Activated CD4-positive, alpha-beta T cell treated with anti-CD3 and anti-CD28 coated beads, Interleukin-2, amount 50 U/mL, for 1 hour (primary cell): ENCODE data around the gene KIF7.
"Not testable (repeated sequence)": the region's sequence is repeated elsewhere in the genome, so short reads cannot be mapped to it uniquely, and the experiment has no call there.

ENCODE experiments used
- DNase-seq: peaks from one replicate; pipeline ENCODE4 v3.0.0-alpha.2; 2020

Gene KIF7

GRCh38 chr15:89599021-89599420 is 56.2 kb downstream of the KIF7 start:
- DNase-seq: no peak

GRCh38 chr15:89593018-89593417 is 62.2 kb downstream of the KIF7 start:
- DNase-seq: no peak

- DNase-seq: no peak
Measured at GRCh38 chr15:89591834-89592233, 63.4 kb downstream of the KIF7 start.

GRCh38 chr15:89587955-89588354 is 67.3 kb downstream of the KIF7 start:
- no peak for DNase-seq

GRCh38 chr15:89586651-89587050 is 68.6 kb downstream of the KIF7 start:
- DNase-seq: no peak

GRCh38 chr15:89580747-89581146 is 74.5 kb downstream of the KIF7 start:
- DNase-seq: not testable (repeated sequence)

GRCh38 chr15:89578146-89578545 is 77.1 kb downstream of the KIF7 start:
- DNase-seq: no peak
